GM12878 (cell line): ENCODE results near the gene ORC4. TPM values are rescaled to one million over a fixed set of nuclear protein-coding genes. Genes with fewer than 3 reads are reported as not detected.
A peak's percentile ranks its signal among the peaks of the same experiment; 100 is the strongest.

ENCODE experiments used
- ATAC-seq: fragments of 200-7000 bp; cut with Tn5 transposase; 3 replicates; pipeline ENCODE4 v1.9.1; 2020; ENCODE audit warnings: mild to moderate bottlenecking, moderate library complexity
- BruUV-seq: library from RNA; stranded (reverse); fragments of 400-500 nt; replicated peaks from 2 replicates; lab custom pipeline; 2021; lab: Mats Ljungman, UMichigan
- CTCF ChIA-PET: fragments of 300-600 bp; sonication (Branson Sonifier 250); formaldehyde crosslinking; extraction: SDS; loops from one replicate; lab custom pipeline; 2021; ENCODE audit warnings: inconsistent platforms; lab: Yijun Ruan, JAX
- POLR2A ChIA-PET: fragments of 350-600 bp; formaldehyde crosslinking; extraction: SDS; loops from one replicate; lab custom pipeline; 2021; ENCODE audit warnings: inconsistent platforms; lab: Charles Lee
- RAD21 ChIA-PET: fragments of 300-600 bp; sonication (Branson Sonifier 250); formaldehyde crosslinking; loops from one replicate; lab custom pipeline; 2023; ENCODE audit warnings: antibody characterized with exemption; ENCODE audit not compliant: unreplicated experiment; lab: Charles Lee
- SMC1A ChIA-PET: fragments of 300-600 bp; sonication (Branson Sonifier 250); formaldehyde crosslinking; loops from one replicate; lab custom pipeline; 2023; ENCODE audit not compliant: unreplicated experiment, uncharacterized antibody; lab: Charles Lee
- DNase-seq: peaks from one replicate; pipeline ENCODE4 v3.0.0-alpha.2; 2011; ENCODE audit warnings: low read depth, low spot score
- FAIRE-seq: peaks from 3 replicates; lab custom pipeline; 2011; peaks lifted over from hg19 to GRCh38; lab: Jason Lieb, UNC
- H2AFZ ChIP-seq: 2 replicates; pipeline ENCODE4 v1.6.0; 2011; ENCODE audit warnings: low read depth, low read length, control low read depth; ENCODE audit not compliant: control insufficient read depth
- H3K27ac ChIP-seq: 2 replicates; pipeline ENCODE4 v1.5.1; 2011; ENCODE audit warnings: control low read depth; ENCODE audit not compliant: control insufficient read depth, insufficient read depth
- H3K27me3 ChIP-seq, 2 experiments: replicated peaks in 1 of 2; 2 replicates each; pipeline versions ENCODE4 v1.6.0 to v1.6.1; 2011; ENCODE audit warnings: low read length in 1 of 2; ENCODE audit not compliant: control insufficient read depth in 2 of 2, insufficient read depth in 2 of 2
- H3K36me3 ChIP-seq, 2 experiments: 2 replicates each; pipeline ENCODE4 v1.5.1; 2011; ENCODE audit warnings: low read length in 1 of 2; ENCODE audit not compliant: control insufficient read depth in 2 of 2, insufficient read depth in 2 of 2
- H3K4me1 ChIP-seq: 2 replicates; pipeline ENCODE4 v1.6.1; 2011; ENCODE audit warnings: mild to moderate bottlenecking, low read length, moderate library complexity, mixed read lengths; ENCODE audit not compliant: control insufficient read depth, insufficient read depth
- H3K4me2 ChIP-seq: 2 replicates; pipeline ENCODE4 v1.6.0; 2011; ENCODE audit warnings: control low read depth; ENCODE audit not compliant: control insufficient read depth, insufficient read depth
- H3K4me3 ChIP-seq: fragments of 200-600 bp; sonication (generic); 2 replicates; pipeline ENCODE4 v1.5.1; 2016
- H3K79me2 ChIP-seq: 2 replicates; pipeline ENCODE4 v1.6.0; 2011; ENCODE audit warnings: low read length; ENCODE audit not compliant: control insufficient read depth, insufficient read depth
- H3K9ac ChIP-seq: 2 replicates; pipeline ENCODE4 v1.8.0; 2011; ENCODE audit warnings: low read length, control low read depth, mixed read lengths; ENCODE audit not compliant: control insufficient read depth, insufficient read depth
- H3K9me3 ChIP-seq: replicated peaks from 3 replicates; pipeline ENCODE4 v1.5.1; 2011; ENCODE audit warnings: mild to moderate bottlenecking, low read length; ENCODE audit not compliant: control insufficient read depth, insufficient read depth
- H4K20me1 ChIP-seq: 2 replicates; pipeline ENCODE4 v1.6.0; 2011; ENCODE audit not compliant: control insufficient read depth, insufficient read depth
- CBX3 ChIP-seq: fragments of 200-600 bp; sonication (generic); IDR thresholded peaks from 2 replicates; pipeline ENCODE4 v1.6.1; 2016; ENCODE audit warnings: low read depth, borderline replicate concordance
- PAX5 ChIP-seq: IDR thresholded peaks from 2 replicates; pipeline ENCODE4 v1.6.1; 2011; ENCODE audit warnings: low read depth, low read length, borderline replicate concordance
- ZBTB40 ChIP-seq: fragments of 450-650 bp; IDR thresholded peaks from 2 replicates; pipeline ENCODE4 v1.6.1; 2016; ENCODE audit warnings: mild to moderate bottlenecking, moderate library complexity, borderline replicate concordance
- WGBS: methylation state at CpG from one replicate; pipeline ENCODE4 v1.1.6; 2016; ENCODE audit warnings: low lambda C conversion rate; ENCODE audit not compliant: insufficient replicate concordance, insufficient coverage; ENCODE audit errors: missing lambda C conversion rate; 5-methylcytosine and 5-hydroxymethylcytosine counted together
- in situ Hi-C: fragments of 300-500 bp; cut with MboI; formaldehyde crosslinking; loops from 9 replicates; pipeline ENCODE4 v1.14.3; 2018; ENCODE audit warnings: mixed read lengths
- intact Hi-C: fragments of 100-400 bp; cut with micrococcal nuclease; formaldehyde crosslinking; loops from one replicate; pipeline ENCODE4 v1.14.2; 2022; ENCODE audit not compliant: unreplicated experiment
- polyA plus RNA-seq, 11 experiments: library from polyadenylated mRNA; depleted of rRNA in 4 of 11; unstranded in 6 of 11; stranded (reverse) in 5 of 11; fragments of >200 nt; fragmentation: Nextera tagmentation in 4 of 11; fragmentation: Illumina TruSeq in 1 of 11; extraction: Ambion mirVana in 4 of 11; extraction: Trizol in 1 of 11; gene quantifications; 1 replicate in 1 of 11; 2 replicates in 10 of 11; pipeline versions ENCODE4 v1.2.1 to v1.2.3, GENCODE V29; 2011 to 2016; ENCODE audit warnings: inconsistent platforms in 2 of 11, missing spikeins in 2 of 11, low read depth in 1 of 11
- total RNA-seq, 4 experiments: library from RNA; depleted of rRNA in 3 of 4; stranded (reverse); fragments of >200 nt in 3 of 4; fragmentation: Illumina TruSeq in 1 of 4; extraction: Trizol in 1 of 4; gene quantifications; 2 replicates each; pipeline versions ENCODE4 v1.2.1 to v1.2.3, GENCODE V29; 2013 to 2021

The ORC4 gene
- total and polyA plus RNA-seq, 10 of the 15 experiments (the other 5 are each of a cell fraction or from before 2014, with no cell fraction given) = 25.7 to 71.3 (median 52.1) TPM

DNA sequence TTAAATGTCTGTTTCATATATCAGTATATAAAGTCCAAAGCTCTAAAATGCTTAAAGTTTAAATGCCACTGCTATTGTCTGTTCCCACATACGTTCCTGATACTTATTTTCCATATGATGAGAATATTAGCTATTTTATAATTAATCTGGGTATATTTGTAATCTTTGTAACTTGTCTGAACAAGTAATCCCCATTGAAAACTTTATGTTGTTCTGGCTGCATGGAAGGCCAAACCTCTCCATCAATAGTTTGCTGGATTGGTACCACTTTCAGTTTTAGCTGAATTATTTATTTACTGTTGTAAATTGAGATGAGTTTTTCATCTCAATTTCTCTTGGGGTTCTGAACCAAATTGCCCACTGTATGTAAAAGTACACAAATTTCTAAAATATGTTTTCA, 1.8 kb upstream of the ORC4 start:
- WGBS = 0% methylated on average over 1 of the region's 1 CpG
- CTCF ChIA-PET = interaction anchor here (0.7 to 2.9 kb wide), 9 partner anchors 8 to 487 kb away, joined by 3 to 15 read pairs (median 4); no protein-coding TSS in a partner anchor
- POLR2A ChIA-PET = interaction anchor here (1.2 to 4.9 kb wide), 6 partner anchors 9 to 623 kb away, joined by 4 to 57 read pairs (median 28); no protein-coding TSS in a partner anchor
- Histone ChIP-seq H3K4me2 (peak overlapping the region; percentile 91), H3K27me3 (no peaks in the 10 kb centered on the region), H4K20me1 (no peaks in the 10 kb centered on the region), H3K4me1 (no peaks in the 10 kb centered on the region), H3K9ac (peak overlapping the region; percentile 92), H2AFZ (no peak overlapping the region)
- ATAC-seq (no peak), FAIRE-seq (no peak)
- no TSS peak for BruUV-seq
- in situ Hi-C loops (no loop called here), intact Hi-C loops (loop anchor here (10.0 kb wide), 2 partner anchors 388 to 622 kb away; partner anchors contain the start of gene EPC2)
- SMC1A ChIA-PET = interaction anchor here (0.6 to 17.7 kb wide), 17 partner anchors 8 to 487 kb away, joined by 3 to 177 read pairs (median 4); no protein-coding TSS in a partner anchor
- peak; percentile 90; the same call in 1 of the 2 replicates for TF ChIP-seq ZBTB40
- no peak for TF ChIP-seq PAX5
- no peak for TF ChIP-seq CBX3
- TF ChIP-seq, all 136 proteins: peak for 1
- H3K36me3 ChIP-seq = peaks cover 0 to 4% of the 10 kb centered on the region in 2 experiments; a peak in 2 of 4 replicates
- peaks cover 92% of the 10 kb centered on the region for H3K79me2 ChIP-seq
- DNase-seq = no peak
- RAD21 ChIA-PET = interaction anchor here (1.0 to 7.9 kb wide), 10 partner anchors 9 to 487 kb away, joined by 3 to 90 read pairs (median 6); no protein-coding TSS in a partner anchor
- H3K4me3 ChIP-seq = peak overlapping the region; percentile 87
- no peaks in the 10 kb centered on the region; the same call in 2 of the 3 replicates for H3K9me3 ChIP-seq
- H3K27ac ChIP-seq = peak overlapping the region; percentile 96
